Measurements from ENCODE around the gene CAPN5. TPM values are rescaled to one million over a fixed set of nuclear protein-coding genes. Genes with fewer than 3 reads are reported as not detected.

CAPN5 gene
- total RNA-seq, 1 donor from 2014 or later, result 29.7 TPM

- Mint-ChIP-seq H3K27ac (ENCODE audit: unreplicated experiment) (no peak overlapping the region), H3K36me3 (ENCODE audit: low read depth, unreplicated experiment) (peaks cover 4% of the 10 kb centered on the region), H3K4me1 (ENCODE audit: unreplicated experiment) (peaks cover 13% of the 10 kb centered on the region), H3K9me3 (ENCODE audit: unreplicated experiment) (no peaks in the 10 kb centered on the region), H3K27me3 (ENCODE audit: unreplicated experiment) (peaks cover 7% of the 10 kb centered on the region), H3K4me3 (ENCODE audit: unreplicated experiment) (no peak overlapping the region)
- TF ChIP-seq, protein P1, sequence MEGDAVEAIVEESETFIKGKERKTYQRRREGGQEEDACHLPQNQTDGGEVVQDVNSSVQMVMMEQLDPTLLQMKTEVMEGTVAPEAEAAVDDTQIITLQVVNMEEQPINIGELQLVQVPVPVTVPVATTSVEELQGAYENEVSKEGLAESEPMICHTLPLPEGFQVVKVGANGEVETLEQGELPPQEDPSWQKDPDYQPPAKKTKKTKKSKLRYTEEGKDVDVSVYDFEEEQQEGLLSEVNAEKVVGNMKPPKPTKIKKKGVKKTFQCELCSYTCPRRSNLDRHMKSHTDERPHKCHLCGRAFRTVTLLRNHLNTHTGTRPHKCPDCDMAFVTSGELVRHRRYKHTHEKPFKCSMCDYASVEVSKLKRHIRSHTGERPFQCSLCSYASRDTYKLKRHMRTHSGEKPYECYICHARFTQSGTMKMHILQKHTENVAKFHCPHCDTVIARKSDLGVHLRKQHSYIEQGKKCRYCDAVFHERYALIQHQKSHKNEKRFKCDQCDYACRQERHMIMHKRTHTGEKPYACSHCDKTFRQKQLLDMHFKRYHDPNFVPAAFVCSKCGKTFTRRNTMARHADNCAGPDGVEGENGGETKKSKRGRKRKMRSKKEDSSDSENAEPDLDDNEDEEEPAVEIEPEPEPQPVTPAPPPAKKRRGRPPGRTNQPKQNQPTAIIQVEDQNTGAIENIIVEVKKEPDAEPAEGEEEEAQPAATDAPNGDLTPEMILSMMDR (IDR thresholded peaks at IDR 0.05; ENCODE audit: unreplicated experiment), result peak; percentile 41
- DNase-seq (ENCODE audit: low spot score), result peak; percentile 27
These were observed 48.4 kb downstream of the CAPN5 start for GRCh38 chr11:77115181-77115611.

DNA sequence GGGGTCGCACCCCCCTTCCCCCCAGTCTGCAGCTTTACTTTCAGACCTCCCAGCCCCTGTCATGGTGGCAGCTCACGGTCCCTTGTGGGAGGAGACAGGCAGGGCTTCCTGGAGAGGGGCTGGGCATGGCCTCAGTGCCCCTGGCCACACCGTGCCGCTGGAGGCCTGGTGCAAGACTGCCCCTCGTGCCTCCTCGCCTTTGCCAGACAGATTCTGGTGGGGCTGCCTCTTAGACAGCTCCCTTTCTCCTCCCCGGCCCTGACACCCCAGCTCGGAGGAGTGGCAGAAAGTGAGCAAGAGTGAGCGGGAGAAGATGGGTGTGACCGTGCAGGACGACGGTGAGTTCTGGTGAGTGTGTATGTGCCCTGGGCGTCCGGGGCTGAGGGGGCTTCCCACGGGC is 49.2 kb downstream of the CAPN5 start:
- Mint-ChIP-seq H3K9me3 (ENCODE audit: unreplicated experiment) (no peaks in the 10 kb centered on the region), H3K27ac (ENCODE audit: unreplicated experiment) (no peak overlapping the region), H3K36me3 (ENCODE audit: low read depth, unreplicated experiment) (peaks cover 10% of the 10 kb centered on the region), H3K27me3 (ENCODE audit: unreplicated experiment) (peaks cover 6% of the 10 kb centered on the region), H3K4me3 (ENCODE audit: unreplicated experiment) (no peak overlapping the region), H3K4me1 (ENCODE audit: unreplicated experiment) (peaks cover 13% of the 10 kb centered on the region)
- no peak for DNase-seq (ENCODE audit: low spot score)
- TF ChIP-seq, protein P1 (IDR thresholded peaks at IDR 0.05; ENCODE audit: unreplicated experiment), result no peak

GRCh38 chr11:77117492-77117891 is 50.7 kb downstream of the CAPN5 start:
- TF ChIP-seq, protein P1 (IDR thresholded peaks at IDR 0.05; ENCODE audit: unreplicated experiment), result no peak
- Mint-ChIP-seq H3K27me3 (ENCODE audit: unreplicated experiment) (peaks cover 5% of the 10 kb centered on the region), H3K9me3 (ENCODE audit: unreplicated experiment) (no peaks in the 10 kb centered on the region), H3K4me1 (ENCODE audit: unreplicated experiment) (peaks cover 3% of the 10 kb centered on the region), H3K27ac (ENCODE audit: unreplicated experiment) (no peak overlapping the region), H3K4me3 (ENCODE audit: unreplicated experiment) (no peak overlapping the region), H3K36me3 (ENCODE audit: low read depth, unreplicated experiment) (peaks cover 9% of the 10 kb centered on the region)
- DNase-seq (ENCODE audit: low spot score), result no peak

DNA sequence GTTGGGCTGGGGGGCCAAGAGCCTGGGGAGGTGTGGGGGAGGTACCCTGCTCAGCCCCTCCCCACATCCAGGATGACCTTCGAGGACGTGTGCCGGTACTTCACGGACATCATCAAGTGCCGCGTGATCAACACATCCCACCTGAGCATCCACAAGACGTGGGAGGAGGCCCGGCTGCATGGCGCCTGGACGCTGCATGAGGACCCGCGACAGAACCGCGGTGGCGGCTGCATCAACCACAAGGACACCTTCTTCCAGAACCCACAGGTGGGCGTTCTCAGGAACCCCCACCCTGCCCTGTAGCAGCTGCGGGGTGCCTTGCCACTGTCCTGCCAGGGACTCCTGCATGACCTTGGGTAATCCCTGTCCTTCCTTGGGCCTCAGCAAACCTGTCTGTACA is 51.3 kb downstream of the CAPN5 start:
- peaks cover 5% of the 10 kb centered on the region for H3K27me3 Mint-ChIP-seq (ENCODE audit: unreplicated experiment)
- no peak overlapping the region for H3K27ac Mint-ChIP-seq (ENCODE audit: unreplicated experiment)
- peaks cover 3% of the 10 kb centered on the region for H3K4me1 Mint-ChIP-seq (ENCODE audit: unreplicated experiment)
- H3K36me3 Mint-ChIP-seq (ENCODE audit: low read depth, unreplicated experiment), result peaks cover 9% of the 10 kb centered on the region
- TF ChIP-seq, protein P1 (IDR thresholded peaks at IDR 0.05; ENCODE audit: unreplicated experiment), result no peak
- no peak for DNase-seq (ENCODE audit: low spot score)
- no peak overlapping the region for H3K4me3 Mint-ChIP-seq (ENCODE audit: unreplicated experiment)
- no peaks in the 10 kb centered on the region for H3K9me3 Mint-ChIP-seq (ENCODE audit: unreplicated experiment)

DNA sequence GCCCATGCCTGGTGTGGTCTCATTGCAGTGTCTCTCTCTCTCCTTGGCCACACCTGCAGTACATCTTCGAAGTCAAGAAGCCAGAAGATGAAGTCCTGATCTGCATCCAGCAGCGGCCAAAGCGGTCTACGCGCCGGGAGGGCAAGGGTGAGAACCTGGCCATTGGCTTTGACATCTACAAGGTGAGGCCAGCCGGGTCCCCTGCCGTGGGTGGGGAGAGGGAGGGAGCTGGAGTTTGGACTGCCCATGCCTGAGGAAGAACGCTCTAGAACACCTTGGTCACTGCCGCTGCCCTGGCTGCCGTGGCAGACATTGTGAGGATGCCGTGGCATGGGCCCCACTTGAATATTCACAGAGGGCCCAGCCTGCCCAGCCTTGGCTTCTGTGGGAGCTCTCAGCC is 52.2 kb downstream of the CAPN5 start:
- Mint-ChIP-seq H3K9me3 (ENCODE audit: unreplicated experiment) (no peaks in the 10 kb centered on the region), H3K4me3 (ENCODE audit: unreplicated experiment) (no peak overlapping the region), H3K4me1 (ENCODE audit: unreplicated experiment) (no peaks in the 10 kb centered on the region), H3K27ac (ENCODE audit: unreplicated experiment) (no peak overlapping the region), H3K27me3 (ENCODE audit: unreplicated experiment) (peaks cover 8% of the 10 kb centered on the region), H3K36me3 (ENCODE audit: low read depth, unreplicated experiment) (peaks cover 13% of the 10 kb centered on the region)
- DNase-seq (ENCODE audit: low spot score), result no peak
- TF ChIP-seq, protein P1 (IDR thresholded peaks at IDR 0.05; ENCODE audit: unreplicated experiment), result no peak
